ENCODE results near the gene RGS3. TPM values are rescaled to one million over a fixed set of nuclear protein-coding genes. Genes with fewer than 3 reads are reported as not detected.

Gene RGS3
- total and polyA plus RNA-seq, 10 of the 15 experiments (the other 5 are each of a cell fraction or from before 2014, with no cell fraction given), result 2.9 to 138 (median 28.8) TPM

DNA sequence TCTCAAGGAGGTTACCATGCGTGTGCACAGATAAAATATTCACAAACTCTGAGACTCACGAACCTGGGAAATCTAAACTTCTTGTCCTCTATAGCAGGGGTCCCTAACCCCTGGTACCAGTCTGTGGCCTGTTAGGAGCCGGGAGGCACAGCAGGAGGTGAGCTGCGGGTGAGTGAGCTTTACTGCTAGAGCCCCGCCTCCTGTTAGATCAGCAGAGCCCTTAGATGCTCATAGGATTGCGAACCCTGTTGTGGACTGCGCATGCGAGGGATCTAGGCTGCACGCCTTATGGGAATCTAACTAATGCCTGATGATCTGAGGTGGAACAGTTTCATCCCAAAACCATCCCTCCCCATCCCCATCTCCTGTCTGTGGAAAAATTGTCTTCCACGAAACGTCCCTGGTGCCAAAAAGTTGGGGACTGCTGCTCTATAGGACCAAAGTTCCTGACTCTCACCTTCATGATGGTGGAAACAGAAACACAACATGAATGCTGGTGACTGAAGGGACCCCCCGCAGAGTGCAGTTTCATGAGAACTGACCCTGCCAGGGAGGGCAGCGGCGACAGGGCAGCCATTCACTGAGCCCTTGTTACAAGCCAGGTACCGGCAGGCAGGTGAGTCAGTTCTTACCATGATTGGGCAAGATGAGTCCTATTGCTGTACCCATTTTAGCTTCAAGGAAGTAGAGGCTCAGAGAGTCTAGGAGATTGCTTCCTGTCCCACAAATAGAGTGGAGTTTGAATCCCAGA, 181.9 kb downstream of the RGS3 start:
- H3K27me3 ChIP-seq (replicated peaks in 1 of 2; ENCODE audit: control insufficient read depth in 2 of 2, insufficient read depth in 2 of 2, low read length in 1 of 2), result no peaks in the 10 kb centered on the region
- no peak overlapping the region for H3K9ac ChIP-seq (ENCODE audit: control insufficient read depth, insufficient read depth, low read length)
- no peak overlapping the region for H3K27ac ChIP-seq (ENCODE audit: control insufficient read depth, insufficient read depth)
- no peak overlapping the region for H3K4me3 ChIP-seq
- H3K36me3 ChIP-seq (ENCODE audit: control insufficient read depth in 2 of 2, insufficient read depth in 2 of 2, low read length in 1 of 2), result no peaks in the 10 kb centered on the region
- in situ Hi-C loops (cut with MboI), result no loop called here
- ChIA-PET SMC1A (ENCODE audit: uncharacterized antibody, unreplicated experiment) (no interaction called here), RAD21 (ENCODE audit: unreplicated experiment) (no interaction called here), POLR2A (no interaction called here), CTCF (interaction anchor here (1.3 kb wide), 1 partner anchor 54 kb away, joined by 3 read pairs; no protein-coding TSS in a partner anchor)
- no peaks in the 10 kb centered on the region for H3K4me1 ChIP-seq (ENCODE audit: control insufficient read depth, insufficient read depth, low read length)
- H3K4me2 ChIP-seq (ENCODE audit: control insufficient read depth, insufficient read depth), result no peak overlapping the region
- TF ChIP-seq CHD2 (IDR thresholded peaks at IDR 0.05; ENCODE audit: borderline replicate concordance, low read depth, low read length) (no peak), SMC3 (IDR thresholded peaks at IDR 0.05; ENCODE audit: borderline replicate concordance, low read length) (no peak), MEF2B (IDR thresholded peaks at IDR 0.05; ENCODE audit: partially characterized antibody, poor library complexity, severe bottlenecking) (no peak), DPF2 (IDR thresholded peaks at IDR 0.05) (no peak), RUNX3 (IDR thresholded peaks at IDR 0.05; ENCODE audit: low read length) (no peak), CREM (IDR thresholded peaks at IDR 0.05; ENCODE audit: low read depth) (no peak), ASH2L (IDR thresholded peaks at IDR 0.05; ENCODE audit: borderline replicate concordance, low read depth) (no peak), EGR1 (IDR thresholded peaks at IDR 0.05; ENCODE audit: borderline replicate concordance in 1 of 2, low read depth in 2 of 2, low read length in 2 of 2) (no peak), RFX5 (IDR thresholded peaks at IDR 0.05; ENCODE audit: low read depth, low read length) (no peak), NR2C2 (IDR thresholded peaks at IDR 0.05; ENCODE audit: borderline replicate concordance, control insufficient read depth, insufficient read length, low read depth) (no peak), ETV6 (conservative IDR thresholded peaks at IDR 0.05 in 1 of 2, IDR thresholded peaks at IDR 0.05 in 1 of 2; ENCODE audit: borderline replicate concordance in 1 of 2, low read depth in 1 of 2) (no peak), SUZ12 (IDR thresholded peaks at IDR 0.05; ENCODE audit: unreplicated experiment) (no peak)
- TF ChIP-seq, protein P1, sequence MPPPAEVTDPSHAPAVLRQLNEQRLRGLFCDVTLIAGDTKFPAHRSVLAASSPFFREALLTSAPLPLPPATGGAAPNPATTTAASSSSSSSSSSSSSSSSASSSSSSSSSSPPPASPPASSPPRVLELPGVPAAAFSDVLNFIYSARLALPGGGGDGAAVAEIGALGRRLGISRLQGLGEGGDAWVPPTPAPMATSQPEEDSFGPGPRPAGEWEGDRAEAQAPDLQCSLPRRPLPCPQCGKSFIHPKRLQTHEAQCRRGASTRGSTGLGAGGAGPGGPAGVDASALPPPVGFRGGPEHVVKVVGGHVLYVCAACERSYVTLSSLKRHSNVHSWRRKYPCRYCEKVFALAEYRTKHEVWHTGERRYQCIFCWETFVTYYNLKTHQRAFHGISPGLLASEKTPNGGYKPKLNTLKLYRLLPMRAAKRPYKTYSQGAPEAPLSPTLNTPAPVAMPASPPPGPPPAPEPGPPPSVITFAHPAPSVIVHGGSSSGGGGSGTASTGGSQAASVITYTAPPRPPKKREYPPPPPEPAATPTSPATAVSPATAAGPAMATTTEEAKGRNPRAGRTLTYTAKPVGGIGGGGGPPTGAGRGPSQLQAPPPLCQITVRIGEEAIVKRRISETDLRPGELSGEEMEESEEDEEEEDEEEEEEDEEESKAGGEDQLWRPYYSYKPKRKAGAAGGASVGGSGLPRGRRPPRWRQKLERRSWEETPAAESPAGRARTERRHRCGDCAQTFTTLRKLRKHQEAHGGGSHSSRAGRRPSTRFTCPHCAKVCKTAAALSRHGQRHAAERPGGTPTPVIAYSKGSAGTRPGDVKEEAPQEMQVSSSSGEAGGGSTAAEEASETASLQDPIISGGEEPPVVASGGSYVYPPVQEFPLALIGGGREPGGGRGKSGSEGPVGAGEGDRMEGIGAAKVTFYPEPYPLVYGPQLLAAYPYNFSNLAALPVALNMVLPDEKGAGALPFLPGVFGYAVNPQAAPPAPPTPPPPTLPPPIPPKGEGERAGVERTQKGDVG (CRISPR knock-in tag; IDR thresholded peaks at IDR 0.05), result no peak
- intact Hi-C loops (cut with micrococcal nuclease; ENCODE audit: unreplicated experiment), result no loop called here
- no peak overlapping the region for H2AFZ ChIP-seq (ENCODE audit: control insufficient read depth, low read depth, low read length)
- no peak for ATAC-seq
- H3K79me2 ChIP-seq (ENCODE audit: control insufficient read depth, insufficient read depth, low read length), result no peaks in the 10 kb centered on the region
- 60% methylated on average over 15 of the region's 15 CpGs for WGBS (ENCODE audit: insufficient coverage, insufficient replicate concordance, low lambda C conversion rate, missing lambda C conversion rate)
- H4K20me1 ChIP-seq (ENCODE audit: control insufficient read depth, insufficient read depth), result no peaks in the 10 kb centered on the region
- FAIRE-seq, result no peak
- no peaks in the 10 kb centered on the region; the same call in 2 of the 3 replicates for H3K9me3 ChIP-seq (replicated peaks; ENCODE audit: control insufficient read depth, insufficient read depth, low read length)
- BruUV-seq (replicated peaks), result no TSS peak
- no peak for DNase-seq (ENCODE audit: low read depth, low spot score)

Measured in GM12878 (cell line).